GM12892 (cell line): ENCODE results near the gene FAM107B.

ENCODE experiments used
- POLR2A ChIP-seq: IDR thresholded peaks from 2 replicates; pipeline ENCODE4 v1.6.1; 2011; ENCODE audit warnings: low read depth, low read length, control low read depth
- POLR2AphosphoS5 ChIP-seq: IDR thresholded peaks from 2 replicates; pipeline ENCODE4 v1.6.1; 2011; ENCODE audit warnings: low read depth, low read length, control low read depth
- TAF1 ChIP-seq: IDR thresholded peaks from 2 replicates; pipeline ENCODE4 v1.6.1; 2011; ENCODE audit warnings: low read depth, mild to moderate bottlenecking, control low read depth, low read length, borderline replicate concordance

GRCh38 chr10:14659626-14660196 is 115.0 kb downstream of the FAM107B start:
- TF ChIP-seq POLR2A (no peak), POLR2AphosphoS5 (no peak), TAF1 (no peak)
